Activated CD8-positive, alpha-beta memory T cell treated with anti-CD3 and anti-CD28 coated beads, Interleukin-2, amount 50 U/mL, for 24 hours (primary cell): Measurements from ENCODE around the gene TMEM214.

Source experiments
- DNase-seq: peaks from one replicate; pipeline ENCODE4 v3.0.0-alpha.2; 2020; ENCODE audit errors: extremely low read depth

TMEM214 gene

DNA sequence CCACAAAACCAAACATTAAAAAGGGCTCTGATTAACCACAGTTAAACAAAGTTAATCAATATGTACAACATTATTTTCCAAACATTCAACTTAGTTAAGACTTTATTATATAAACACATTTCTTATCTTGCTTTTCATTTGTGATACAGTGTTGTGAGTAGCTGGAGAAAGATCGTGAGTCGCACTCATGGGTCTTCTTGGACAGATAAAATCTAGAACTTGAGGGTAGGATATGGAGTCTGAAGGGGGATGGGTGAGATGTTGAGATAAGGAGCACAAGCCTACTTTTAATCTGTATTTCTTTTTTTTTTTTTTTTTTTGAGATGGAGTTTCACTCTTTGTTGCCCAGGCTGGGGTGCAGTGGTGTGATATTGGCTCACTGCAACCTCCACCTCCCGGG, 22.6 kb upstream of the TMEM214 start:
- no peak for DNase-seq

DNA sequence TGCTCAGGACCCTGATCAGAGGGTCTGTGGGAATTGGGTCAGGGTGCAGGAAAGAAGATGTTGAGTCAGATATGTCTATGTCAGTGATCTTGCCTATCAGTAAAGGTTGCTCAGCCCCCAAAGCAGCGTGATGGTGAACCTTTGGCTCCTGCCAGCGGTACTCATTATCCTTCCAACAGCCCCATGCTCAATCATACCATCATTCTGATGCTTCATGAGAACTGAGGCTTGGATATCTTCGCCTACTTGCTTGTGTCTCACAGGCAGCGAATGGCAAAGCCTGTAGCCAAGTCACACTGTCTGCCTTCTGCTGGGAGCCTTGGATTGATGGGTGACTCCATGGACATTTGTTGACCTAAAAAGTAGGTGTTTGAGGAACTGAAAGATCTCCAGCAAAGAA, 19.0 kb upstream of the TMEM214 start:
- no peak for DNase-seq

DNA sequence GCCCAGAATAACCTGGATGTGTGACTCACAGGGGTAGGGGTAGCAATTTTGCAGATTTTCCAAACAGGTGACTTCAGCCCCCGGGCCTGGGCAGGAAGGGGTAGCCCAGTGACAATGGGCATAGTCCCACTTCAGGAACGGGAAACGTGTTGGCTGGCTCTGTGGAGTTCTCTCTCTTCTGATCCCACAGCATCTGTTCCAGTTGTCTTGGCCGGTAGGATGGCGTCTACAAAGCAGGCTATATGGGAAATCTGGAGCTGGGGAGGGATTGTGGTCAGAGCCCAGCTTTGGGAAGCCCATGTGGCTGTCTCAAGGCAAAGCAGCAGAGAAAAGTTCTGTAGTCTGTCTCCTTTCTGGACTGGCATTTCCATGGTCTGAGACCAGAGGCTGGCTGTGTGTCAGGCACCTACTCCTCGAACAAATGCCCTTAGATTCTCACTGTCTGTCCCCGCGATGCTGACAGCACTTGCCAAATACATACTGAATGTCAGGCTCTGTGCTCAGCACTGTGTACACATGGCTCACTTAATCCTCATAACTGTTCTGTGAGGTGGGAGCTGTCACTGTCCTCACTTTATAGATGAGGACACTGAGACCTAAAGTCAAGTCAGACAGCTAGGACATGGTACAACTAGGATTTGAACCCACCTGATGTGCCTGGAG, 17.9 kb upstream of the TMEM214 start:
- DNase-seq, result no peak

DNA sequence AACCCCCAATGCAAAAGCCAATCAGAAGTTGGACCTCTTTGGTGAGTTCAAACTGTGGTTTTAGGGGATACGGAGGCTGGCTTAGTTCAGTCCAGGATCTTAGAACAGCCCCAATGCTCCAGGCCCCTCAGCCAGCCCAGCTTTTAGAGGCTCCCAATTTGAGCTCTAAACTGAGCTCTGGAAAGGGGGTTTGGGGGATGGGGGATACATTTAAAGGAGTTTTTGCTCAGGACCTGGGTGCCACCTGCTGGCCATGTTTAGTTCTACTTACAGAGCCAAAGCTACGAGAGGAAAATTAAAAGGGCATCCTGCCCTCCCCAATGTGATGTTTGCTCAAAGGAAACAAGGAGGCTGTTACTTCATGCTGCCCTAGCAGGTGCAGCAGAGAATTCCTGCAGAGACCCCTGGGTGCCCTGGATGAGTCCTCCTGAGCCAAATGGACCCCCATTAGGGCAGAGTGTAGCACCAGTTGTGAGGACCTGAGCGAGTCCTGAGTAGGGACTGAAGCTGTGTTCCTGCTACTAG, 15.9 kb upstream of the TMEM214 start:
- DNase-seq, result no peak

DNA sequence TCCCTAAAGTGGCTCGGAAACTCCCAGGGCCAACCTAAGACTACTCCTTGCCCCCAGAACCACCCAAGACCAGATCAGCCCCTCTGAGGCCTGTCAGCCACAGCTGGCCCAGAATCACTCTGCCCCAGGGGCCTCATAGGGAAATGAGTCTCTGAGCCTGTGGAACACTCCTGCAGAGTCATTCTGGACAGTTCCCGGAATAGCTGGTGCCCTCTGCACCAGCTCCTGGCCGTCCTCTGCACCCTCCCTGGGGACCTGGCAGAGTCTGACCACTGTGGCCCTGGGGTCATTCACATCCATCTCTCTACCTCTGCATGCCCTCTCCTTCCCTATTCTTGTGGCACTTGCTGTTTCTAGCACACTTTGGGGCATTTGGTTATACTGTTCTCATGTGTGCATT, 14.6 kb upstream of the TMEM214 start:
- no peak for DNase-seq

DNA sequence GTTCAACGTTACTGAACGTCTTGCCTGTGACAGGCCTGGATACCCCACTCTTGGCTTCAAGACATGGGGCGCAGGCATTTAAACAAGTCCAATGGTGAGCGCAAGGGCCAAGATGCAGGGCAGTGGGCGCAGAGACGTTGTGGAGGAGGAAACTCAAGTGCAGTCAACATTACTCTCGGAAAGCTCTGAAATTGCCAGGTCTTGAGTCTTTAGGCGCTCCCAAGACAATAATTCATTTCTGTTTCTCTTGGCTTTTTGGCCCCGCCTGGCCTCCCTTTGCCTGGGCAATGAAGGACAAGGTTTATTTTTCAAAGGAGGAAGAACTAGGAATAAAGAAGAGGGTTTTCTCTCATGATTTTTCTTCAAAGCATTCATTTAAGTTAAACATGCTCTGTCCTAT, 13.3 kb upstream of the TMEM214 start:
- no peak for DNase-seq

DNA sequence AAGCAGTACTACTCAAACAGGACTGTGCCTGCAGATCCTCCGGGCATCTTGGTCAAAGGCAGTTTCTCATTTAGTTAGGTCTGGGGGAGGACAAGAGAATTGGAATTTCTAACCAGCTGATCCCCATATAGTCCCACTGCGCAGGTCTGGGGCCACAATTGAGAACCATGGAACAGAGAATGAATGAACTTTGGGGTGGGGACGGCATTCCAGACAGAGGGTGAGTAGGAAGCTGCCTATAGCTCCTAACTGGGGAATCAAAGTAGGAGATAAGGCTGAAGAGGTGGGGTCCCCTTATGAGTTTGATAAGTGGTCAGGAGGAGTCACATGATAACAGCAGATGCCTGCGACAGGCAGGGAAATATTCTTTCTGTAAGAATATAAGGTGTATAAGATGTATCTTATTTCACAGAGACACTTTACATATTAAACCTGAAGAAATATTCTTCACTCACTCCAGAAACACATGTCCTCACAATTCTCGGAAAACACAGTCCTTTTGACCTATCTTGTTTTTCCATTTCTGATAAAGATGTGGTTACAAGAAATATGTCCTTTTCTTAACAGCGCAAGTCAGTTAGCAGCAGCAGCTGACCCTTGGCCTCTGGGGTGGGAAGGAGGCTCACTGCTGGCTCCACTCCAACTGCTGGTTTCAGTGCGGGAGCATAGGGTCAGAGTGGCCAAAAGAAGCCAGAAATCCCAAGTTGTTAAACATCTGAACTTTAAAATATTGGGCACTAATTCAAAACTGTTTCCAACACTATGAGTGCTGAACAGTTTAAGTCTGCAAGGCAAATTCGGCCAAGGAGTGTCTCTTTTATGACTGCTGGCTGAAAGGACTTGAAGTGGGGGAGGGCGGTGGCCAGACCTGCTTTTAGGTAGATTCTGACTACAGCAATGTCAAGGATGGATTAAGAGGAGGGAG, 12.6 kb upstream of the TMEM214 start:
- DNase-seq, result no peak

DNA sequence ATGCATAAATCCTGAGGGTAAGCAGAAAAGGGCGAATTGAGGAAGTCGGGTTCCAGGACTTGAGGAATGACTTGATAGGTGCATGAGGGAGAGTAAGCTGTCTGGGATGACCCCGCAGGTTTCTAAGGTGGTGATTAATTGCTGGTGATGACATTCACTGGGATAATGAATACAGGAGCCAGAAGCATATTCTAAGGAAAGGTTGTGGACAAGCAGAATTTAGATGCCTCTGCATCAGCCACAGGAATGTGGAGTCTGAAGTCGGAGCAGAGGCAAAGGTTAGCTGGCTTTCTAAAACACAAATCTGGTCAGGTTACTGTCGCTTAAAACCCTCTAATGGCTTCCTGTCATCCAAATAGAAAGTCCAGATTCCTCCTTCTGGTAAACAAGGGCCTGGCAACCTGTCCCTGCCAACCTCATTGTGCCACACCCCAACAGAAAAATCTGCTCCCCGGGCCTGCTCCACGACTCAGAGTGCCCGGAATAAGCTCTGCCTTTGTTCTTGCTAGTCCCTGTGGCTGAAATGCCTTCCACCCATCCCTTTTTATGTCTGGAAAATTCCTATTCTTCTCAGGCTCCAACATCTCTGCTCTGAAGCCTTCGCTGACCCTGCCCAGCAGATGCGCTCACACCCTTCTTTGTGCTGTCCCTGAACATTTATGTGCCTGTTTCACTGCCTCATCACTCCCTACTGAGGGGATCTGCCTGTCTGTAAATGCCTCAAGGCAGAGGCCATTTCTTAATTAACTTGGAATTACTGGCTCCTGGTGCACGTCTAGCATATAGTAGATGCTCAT, 11.3 kb upstream of the TMEM214 start:
- DNase-seq, result no peak

DNA sequence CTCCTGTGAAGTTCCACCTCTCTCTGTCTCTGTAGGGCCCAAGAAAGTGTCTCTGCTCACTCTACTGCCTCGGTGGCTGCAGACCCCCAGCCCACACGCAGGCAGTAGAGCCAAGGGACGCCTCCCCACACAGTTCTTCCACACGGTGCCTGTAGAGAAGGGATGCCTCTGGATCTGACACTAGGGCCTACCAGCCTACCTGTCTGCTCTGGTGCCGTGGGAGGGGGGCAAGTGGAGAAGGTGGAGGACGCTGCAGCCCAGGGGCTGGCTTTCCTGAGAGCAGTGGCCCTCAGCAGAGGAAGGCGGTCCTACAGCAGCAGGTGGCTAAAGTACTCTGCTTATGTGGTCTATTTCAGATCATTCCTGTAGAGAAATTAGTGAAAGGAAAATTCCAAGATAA, 9.0 kb upstream of the TMEM214 start:
- DNase-seq, result no peak

DNA sequence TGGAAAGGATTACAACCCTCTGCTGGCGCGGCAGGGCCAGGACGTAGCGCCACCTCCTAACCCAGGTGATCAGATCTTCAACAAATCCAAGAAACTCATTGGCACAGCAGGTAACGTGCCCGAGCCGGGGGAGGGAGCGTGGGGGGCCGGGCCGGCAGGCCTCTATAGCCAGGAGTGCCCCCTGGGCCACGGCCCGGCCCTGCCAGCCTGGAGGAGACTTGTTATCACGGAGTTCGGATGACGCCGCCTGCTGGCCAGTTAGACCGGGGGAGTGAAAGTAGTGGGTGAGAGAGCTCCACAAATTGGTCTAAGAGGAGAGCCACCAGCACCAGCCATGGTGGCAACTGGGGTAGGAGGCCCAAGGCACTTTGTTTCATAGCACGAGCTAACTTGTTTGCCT, 8.6 kb upstream of the TMEM214 start:
- no peak for DNase-seq

DNA sequence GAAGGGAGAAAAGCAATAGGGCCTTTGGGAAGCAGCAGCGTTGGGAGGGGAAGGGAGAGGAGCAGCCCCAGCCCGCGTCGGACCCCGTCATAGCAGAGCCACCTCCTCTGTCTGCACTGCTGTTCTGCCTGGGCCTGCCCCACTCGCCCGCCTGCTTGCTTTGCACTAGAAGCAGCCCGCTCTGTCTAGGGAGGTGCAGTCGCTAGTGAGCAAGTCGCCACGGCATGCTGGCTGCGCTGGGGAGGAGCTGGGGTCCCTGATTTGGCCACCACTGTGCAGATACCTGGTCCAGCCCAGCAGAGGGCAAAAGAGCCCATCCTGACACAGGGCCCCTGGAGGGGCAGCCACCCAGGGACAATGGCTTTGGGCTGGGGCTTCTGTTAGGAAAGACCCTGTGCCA, 8.0 kb upstream of the TMEM214 start:
- no peak for DNase-seq

DNA sequence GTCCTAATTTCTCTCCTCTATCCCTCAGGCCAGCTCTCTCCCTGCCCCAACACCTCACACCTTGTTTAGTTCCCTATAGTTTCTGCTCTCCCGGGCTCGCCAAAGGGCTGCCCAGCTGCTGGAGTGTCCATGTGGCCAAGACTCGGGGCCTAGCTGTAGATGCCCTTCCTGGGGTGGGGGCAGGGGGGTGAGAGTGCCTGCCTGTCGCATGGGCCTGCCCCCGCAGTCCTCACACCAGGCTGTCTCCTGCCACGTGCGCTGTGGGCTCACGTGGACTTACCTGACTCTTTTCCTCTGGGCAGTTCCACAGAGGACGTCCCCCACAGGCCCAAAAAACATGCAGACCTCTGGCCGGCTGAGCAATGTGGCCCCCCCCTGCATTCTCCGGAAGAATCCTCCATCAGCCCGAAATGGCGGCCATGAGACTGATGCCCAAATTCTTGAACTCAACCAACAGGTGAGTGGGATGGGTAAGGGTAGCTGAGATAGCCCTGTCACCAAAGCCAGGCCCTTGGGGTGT, 7.4 kb upstream of the TMEM214 start:
- DNase-seq, result no peak

DNA sequence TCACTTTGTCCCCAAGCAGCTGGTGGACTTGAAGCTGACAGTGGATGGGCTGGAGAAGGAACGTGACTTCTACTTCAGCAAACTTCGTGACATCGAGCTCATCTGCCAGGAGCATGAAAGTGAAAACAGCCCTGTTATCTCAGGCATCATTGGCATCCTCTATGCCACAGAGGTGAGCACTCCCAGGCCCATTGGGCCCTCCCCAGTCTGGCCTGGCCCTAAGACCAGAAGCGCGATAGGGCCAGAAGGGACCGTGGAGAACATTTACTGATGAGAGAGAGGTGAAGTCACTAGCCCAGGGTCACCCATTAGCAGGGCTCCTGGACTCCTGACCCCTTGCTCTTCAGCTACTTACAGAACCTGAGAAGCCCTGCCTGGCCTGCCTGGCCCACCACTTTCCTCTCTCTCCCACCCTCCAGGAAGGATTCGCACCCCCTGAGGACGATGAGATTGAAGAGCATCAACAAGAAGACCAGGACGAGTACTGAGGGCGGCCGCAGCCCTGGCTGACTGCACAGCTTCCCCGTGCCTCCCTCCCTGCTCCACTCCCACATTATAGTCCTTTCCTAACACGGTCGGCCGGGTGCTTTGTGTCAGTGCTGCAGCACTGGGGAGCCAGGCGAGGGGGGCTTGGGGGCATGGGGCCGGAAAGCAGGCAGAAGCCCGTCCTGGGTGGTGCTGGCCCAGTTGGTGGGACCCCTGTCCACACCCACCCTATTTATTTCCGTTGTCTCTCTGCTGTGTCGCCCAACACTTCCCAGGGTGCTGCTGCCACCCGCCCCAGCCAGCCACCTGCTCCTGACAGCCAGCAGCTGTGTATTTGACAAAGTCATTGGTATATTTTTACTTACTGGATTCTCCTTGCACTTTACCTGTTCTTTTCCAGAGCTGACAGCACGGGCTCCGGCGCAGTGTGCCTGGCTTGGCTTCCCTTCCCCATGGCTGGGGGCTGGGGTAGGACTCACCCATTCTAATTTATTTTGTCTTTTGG, 6.6 kb upstream of the TMEM214 start:
- DNase-seq, result no peak

DNA sequence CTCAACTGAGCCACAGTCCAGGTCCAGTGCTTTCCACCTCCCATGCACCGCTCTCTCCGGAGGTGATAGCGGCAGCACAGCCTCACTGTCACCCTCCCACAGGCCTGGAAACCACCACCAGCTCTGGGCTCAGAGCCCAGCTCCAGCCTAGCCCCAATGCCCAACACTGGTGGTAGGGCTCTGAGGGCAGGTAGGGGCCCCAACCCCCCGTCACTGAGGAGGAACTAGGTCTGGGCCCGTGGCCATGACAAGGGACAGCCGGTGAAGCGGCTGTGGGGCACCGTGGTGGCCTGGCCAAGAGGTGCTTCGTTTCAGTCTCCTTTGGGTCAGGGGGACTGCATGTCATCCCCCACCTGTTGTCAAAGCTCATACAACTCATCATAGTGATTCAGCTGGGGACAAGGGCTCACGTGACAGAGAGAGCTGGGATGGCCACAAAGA, 5.5 kb upstream of the TMEM214 start:
- DNase-seq, result no peak

DNA sequence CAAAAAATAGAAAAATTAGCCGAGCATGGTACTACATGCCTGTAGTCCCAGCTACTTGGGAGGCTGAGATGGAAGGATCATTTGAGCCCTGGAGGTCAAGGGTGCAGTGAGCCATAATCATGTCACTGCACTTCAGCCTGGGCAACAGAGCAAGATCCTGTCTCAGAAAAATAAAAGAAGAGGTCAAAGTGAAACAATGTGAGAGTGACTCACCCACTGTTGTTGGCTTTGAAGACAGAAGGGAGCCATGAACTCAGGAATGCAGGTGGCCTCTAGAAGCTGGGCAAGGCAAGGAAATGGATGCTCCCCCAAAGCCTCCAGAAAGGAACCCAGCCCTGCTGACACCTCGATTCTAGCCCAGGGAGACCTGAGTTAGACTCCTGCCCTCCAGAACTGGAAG, 3.7 kb upstream of the TMEM214 start:
- DNase-seq, result no peak

DNA sequence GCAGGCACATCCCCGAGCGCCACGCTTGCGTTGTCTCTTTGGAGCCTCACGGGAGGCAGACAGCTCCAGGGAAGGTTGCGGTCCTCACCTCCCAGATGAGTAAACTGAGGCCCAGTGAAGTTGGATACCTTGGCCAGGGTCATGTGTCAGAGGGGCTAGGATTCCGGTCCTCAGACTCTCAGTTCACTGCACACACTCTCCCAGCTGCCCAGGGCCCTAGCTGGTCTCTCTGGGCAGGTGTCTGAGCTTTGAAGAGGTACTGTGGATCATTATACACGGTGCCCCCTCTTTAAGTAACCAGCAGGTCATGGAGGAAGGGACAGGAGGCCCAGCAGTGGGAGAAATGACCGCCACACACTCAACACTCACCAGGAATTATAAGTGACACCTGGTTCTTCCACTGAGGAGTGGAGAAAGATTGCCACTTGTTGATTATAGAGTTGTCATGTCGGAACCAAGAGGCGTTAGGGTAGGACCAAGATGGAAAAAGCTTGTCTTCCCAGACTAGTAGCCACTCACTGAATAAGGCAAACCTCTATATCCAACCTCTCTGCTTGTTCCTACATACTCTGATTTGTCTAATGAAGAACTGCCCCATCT, 588 bp downstream of the TMEM214 start:
- DNase-seq, result no peak

DNA sequence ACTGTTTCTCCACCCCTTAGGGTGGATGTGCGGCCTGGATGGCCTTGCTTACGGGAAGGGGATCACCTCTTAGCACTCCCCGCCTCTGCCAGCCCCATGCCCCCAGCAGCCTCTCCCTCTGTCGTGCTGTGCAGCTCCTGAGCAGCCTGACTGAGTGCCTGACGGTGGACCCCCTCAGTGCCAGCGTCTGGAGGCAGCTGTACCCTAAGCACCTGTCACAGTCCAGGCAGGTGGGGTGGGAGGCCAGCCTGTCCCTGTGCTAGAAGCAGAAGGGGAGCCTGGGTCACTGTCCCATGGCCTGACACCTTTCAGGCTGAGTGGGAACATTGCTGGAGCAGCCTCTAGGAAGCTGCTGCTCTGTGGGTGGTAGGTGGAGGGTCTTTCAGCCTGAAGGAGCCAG, 5.2 kb downstream of the TMEM214 start:
- no peak for DNase-seq

DNA sequence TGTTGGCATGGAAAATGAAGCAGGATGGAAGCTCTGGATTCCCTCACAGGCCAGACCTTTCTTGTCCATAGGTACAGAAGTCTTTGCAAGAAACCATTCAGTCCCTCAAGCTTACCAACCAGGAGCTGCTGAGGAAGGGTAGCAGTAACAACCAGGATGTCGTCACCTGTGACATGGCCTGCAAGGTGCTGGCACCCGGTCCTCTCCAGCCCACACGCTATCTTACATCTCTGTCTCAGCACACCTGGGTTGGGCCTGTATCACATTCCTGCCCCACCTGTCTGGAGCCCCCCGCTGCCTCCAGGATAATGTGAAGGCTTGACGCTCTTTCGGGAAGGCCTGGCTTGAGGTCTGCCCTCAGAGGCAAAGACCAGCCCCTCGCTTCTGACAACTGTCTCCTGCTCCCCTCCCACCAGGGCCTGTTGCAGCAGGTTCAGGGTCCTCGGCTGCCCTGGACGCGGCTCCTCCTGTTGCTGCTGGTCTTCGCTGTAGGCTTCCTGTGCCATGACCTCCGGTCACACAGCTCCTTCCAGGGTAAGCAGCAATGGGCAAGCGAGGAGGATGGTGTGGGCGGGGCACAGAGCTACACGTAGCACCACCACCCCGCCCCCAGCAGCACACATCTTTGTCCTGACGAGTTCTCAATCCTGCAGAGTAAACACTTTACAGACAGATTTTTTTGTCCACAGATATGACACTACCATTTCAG, 6.0 kb downstream of the TMEM214 start:
- DNase-seq, result no peak

DNA sequence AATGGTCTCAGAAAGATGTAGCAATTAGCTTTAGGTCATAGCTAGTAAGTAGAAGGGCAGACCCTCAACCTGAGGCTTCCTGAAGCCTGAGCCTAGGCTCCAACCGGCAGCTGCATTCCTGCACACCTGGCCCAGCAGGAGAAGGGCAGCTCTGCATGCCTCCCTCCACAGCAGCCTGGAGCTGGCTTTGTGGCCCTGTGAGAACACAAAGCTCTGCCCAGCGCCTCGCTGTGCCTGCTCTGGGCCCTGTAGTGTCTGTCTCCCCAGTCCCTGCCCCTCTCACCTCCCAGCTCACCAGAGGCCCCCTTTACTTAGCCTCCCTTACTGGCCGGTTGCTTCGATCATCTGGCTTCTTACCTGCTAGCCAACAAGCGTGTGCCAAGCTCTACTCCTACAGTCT, 6.7 kb downstream of the TMEM214 start:
- DNase-seq, result no peak

DNA sequence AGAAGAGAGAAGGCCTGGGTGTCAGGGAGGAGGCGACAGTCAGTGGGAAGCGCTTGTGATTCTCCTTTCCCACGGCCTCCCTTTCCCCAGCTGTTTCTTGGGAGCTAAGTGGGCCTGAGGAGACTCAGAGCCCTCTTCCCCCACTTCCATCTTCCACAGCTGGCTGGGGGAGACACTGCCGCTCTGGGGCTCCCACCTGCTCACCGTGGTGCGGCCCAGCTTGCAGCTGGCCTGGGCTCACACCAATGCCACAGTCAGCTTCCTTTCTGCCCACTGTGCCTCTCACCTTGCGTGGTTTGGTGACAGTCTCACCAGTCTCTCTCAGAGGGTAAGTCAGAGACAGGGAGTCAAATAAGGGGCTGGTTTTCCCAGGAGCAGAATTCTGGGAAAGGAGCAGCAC, 7.1 kb downstream of the TMEM214 start:
- no peak for DNase-seq
